NOMO-1 (cell line): ENCODE results near the gene ZFYVE28.

Source experiments
- DNase-seq, 2 experiments: peaks; one replicate each; lab custom pipeline; 2025; ENCODE audit not compliant: unreplicated experiment in 2 of 2; lab: John Stamatoyannopoulos, UW

ZFYVE28 gene

GRCh38 chr4:2265113-2266110, 153.0 kb downstream of the ZFYVE28 start:
- no peak for DNase-seq

- no peak for DNase-seq
Measured at GRCh38 chr4:2264481-2265041, 153.9 kb downstream of the ZFYVE28 start.

GRCh38 chr4:2263926-2264321, 154.5 kb downstream of the ZFYVE28 start:
- no peak for DNase-seq

GRCh38 chr4:2262944-2263250, 155.5 kb downstream of the ZFYVE28 start:
- DNase-seq = no peak

- peak; percentile 99 for DNase-seq
Measured at GRCh38 chr4:2262145-2262943, 156.1 kb downstream of the ZFYVE28 start.

- DNase-seq = no peak
Measured at GRCh38 chr4:2261853-2262144, 156.6 kb downstream of the ZFYVE28 start, which contains the start of gene MXD4. TSS of gene MXD4 (minus strand) at chr4:2262109. CDS start at chr4:2261980, 129 bp downstream.

GRCh38 chr4:2261110-2261852, 157.2 kb downstream of the ZFYVE28 start:
- peak; percentile 48 to 57 for DNase-seq

- DNase-seq = no peak
Measured at GRCh38 chr4:2260344-2261109, 157.9 kb downstream of the ZFYVE28 start.

- no peak for DNase-seq
Measured at GRCh38 chr4:2259541-2260343, 158.7 kb downstream of the ZFYVE28 start.

- no peak for DNase-seq
Measured at GRCh38 chr4:2259036-2259540, 159.4 kb downstream of the ZFYVE28 start.

- DNase-seq = no peak
Measured at GRCh38 chr4:2258091-2259035, 160.1 kb downstream of the ZFYVE28 start.

GRCh38 chr4:2257361-2258081, 160.9 kb downstream of the ZFYVE28 start:
- DNase-seq = no peak

- no peak for DNase-seq
Measured at GRCh38 chr4:2256781-2257191, 161.7 kb downstream of the ZFYVE28 start.

GRCh38 chr4:2256156-2256731, 162.2 kb downstream of the ZFYVE28 start:
- no peak for DNase-seq

- DNase-seq = no peak
Measured at GRCh38 chr4:2255501-2256155, 162.8 kb downstream of the ZFYVE28 start.

GRCh38 chr4:2254665-2255500, 163.6 kb downstream of the ZFYVE28 start:
- DNase-seq = no peak
